ENCODE measurements around the gene CRADD.

GRCh38 chr12:93763746-93764147 lies 86.6 kb downstream of the CRADD start:
- TF ChIP-seq CTCF (conservative IDR thresholded peaks at IDR 0.05 in 1 of 2, IDR thresholded peaks at IDR 0.05 in 1 of 2; ENCODE audit: extremely low read depth in 1 of 2, insufficient read depth in 1 of 2, low read depth in 1 of 2, low read length in 2 of 2), result peak in 1 of 2 donors; percentile 35
- no peak for TF ChIP-seq EZH2 (IDR thresholded peaks at IDR 0.05; ENCODE audit: borderline replicate concordance, low read length)

All from mammary epithelial cell (primary cell).